GM12873 (cell line): Measurements from ENCODE around the gene UPF3A.

Source experiments
- TF ChIP-seq, protein P1 (sequence below): IDR thresholded peaks from 2 replicates; pipeline ENCODE4 v1.5.1; 2012; ENCODE audit warnings: low read depth, mild to moderate bottlenecking, moderate library complexity, low read length, control low read depth; ENCODE audit not compliant: insufficient read depth; ENCODE audit errors: missing control alignments

The UPF3A gene

DNA sequence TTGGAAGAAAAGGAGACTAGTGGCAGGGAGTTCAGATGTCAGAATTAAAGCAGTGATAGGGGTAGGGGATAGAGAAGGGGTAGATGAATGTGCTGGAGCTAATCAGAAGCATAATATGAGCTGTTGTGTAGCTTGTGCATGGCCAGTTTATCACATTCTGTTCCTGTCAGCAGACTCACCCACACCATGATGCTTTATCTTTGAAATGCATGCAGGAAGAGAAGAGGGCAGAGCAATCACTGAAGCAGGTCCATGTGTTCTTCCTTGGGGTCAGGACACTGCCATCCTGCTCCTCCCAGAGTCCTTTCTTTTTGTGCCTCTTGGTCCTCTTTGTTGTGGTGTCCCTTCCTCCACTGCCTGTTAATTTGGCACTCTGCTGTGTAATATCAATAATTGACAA is 38.7 kb downstream of the UPF3A start:
- TF ChIP-seq, protein P1, sequence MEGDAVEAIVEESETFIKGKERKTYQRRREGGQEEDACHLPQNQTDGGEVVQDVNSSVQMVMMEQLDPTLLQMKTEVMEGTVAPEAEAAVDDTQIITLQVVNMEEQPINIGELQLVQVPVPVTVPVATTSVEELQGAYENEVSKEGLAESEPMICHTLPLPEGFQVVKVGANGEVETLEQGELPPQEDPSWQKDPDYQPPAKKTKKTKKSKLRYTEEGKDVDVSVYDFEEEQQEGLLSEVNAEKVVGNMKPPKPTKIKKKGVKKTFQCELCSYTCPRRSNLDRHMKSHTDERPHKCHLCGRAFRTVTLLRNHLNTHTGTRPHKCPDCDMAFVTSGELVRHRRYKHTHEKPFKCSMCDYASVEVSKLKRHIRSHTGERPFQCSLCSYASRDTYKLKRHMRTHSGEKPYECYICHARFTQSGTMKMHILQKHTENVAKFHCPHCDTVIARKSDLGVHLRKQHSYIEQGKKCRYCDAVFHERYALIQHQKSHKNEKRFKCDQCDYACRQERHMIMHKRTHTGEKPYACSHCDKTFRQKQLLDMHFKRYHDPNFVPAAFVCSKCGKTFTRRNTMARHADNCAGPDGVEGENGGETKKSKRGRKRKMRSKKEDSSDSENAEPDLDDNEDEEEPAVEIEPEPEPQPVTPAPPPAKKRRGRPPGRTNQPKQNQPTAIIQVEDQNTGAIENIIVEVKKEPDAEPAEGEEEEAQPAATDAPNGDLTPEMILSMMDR = no peak

DNA sequence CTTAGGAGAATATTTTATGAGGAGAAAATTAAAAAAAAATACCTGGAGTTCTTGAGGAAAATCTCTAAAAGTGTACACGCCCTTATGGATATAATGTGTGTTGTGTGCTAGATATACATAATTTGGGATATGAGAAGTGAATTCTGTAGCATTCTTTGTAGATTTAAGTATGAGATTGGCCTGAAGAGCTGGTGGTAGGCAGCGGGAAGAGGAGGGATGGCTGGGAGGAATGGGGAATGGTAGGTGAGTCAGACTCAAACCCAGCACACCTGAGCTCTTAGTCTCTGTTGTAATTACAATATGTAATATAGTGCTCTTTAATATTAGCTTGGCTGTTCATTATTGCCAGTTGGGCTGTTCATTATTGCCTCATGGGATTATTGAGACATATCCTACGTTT is 39.9 kb downstream of the UPF3A start:
- TF ChIP-seq, protein P1 = no peak

DNA sequence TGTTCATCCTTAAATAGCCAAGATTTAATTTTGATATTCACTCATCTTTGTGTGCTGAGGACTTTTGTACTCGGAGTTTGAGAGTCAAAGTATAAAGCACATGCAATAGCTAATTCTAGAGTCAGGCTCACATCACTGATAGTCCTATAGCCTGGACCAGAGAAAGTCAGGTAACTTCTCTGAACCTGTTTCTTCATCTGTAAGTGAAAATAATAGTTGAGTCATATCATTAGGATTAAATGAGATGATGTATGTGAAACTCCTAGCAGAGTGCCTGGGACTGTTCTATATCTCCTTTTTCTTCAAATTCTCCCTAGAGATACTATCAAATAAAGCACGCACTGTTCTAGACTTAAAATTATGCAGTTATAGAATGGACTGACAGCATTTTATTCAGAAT is 41.9 kb downstream of the UPF3A start:
- TF ChIP-seq, protein P1 = no peak

DNA sequence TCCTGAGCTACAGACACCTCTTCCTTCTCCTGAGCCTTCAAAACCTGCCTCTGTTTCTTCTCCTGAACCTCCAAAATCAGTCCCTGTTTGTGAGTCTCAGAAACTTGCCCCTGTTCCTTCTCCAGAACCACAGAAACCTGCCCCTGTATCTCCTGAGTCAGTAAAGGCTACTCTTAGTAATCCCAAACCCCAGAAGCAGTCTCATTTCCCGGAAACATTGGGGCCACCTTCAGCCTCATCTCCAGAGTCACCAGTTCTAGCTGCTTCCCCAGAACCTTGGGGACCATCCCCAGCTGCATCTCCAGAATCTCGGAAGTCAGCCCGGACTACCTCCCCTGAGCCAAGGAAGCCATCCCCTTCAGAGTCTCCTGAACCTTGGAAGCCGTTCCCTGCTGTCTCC is 42.9 kb downstream of the UPF3A start:
- TF ChIP-seq, protein P1 = no peak

DNA sequence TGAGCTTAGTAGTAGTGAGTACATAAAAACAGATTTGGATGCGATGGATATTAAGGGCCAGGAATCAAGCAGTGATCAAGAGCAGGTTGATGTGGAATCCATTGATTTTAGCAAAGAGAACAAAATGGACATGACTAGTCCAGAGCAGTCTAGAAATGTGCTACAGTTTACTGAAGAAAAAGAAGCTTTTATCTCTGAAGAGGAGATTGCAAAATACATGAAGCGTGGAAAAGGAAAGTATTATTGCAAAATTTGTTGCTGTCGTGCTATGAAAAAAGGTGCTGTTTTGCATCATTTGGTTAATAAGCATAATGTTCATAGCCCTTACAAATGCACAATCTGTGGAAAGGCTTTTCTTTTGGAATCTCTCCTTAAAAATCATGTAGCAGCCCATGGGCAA is 44.3 kb downstream of the UPF3A start:
- TF ChIP-seq, protein P1 = no peak

DNA sequence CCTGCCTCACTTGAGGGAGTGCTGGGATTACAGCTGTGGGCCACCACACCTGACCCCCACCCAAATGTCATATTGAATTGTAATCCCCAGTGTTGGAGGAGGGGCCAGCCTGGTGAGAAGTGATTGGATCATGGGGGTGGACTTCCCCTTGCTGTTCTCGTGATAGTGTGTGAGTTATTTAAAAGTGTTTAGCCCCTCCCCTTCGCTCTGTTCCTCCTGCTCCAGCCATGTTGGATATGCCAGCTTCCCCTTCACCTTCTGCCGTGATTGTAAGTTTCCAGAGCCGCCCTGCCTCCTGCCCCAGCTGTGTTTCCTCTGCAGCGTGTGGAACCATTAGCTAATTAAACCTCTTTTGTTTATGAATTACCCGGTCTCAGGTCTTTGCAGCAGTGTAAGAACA is 46.6 kb downstream of the UPF3A start:
- TF ChIP-seq, protein P1 = no peak

DNA sequence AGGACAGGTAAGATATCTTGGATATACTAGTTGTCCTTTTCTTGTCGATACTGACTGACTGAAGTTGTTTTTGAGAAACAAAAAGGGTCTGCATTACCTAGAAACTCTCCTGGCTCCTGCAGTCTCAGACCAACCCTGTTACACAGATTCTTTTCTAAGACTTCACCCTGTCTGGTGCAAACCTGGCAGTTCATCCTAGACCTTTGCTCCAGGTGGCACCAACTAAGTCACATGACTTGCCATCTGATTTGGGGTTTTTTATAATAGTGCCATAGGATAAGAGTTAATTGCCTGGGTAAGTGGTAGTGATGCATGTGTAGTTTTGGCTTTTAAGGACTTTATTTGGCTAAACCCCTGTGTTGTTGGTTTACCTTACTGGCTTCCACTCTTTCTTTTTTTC is 47.2 kb downstream of the UPF3A start:
- TF ChIP-seq, protein P1 = no peak
